GM23248 (cell line): ENCODE data around the gene SLFN13. TPM values are rescaled to one million over a fixed set of nuclear protein-coding genes. Genes with fewer than 3 reads are reported as not detected.

ENCODE experiments used
- DNase-seq: peaks from one replicate; pipeline ENCODE4 v3.0.0-alpha.2; 2015
- H2AFZ ChIP-seq: fragments of 200-600 bp; sonication (generic); 2 replicates; pipeline ENCODE4 v1.6.1; 2016; ENCODE audit warnings: antibody characterized with exemption
- H3F3A ChIP-seq: fragments of 200-600 bp; sonication (generic); 2 replicates; pipeline ENCODE4 v1.6.1; 2016; ENCODE audit warnings: mild to moderate bottlenecking, antibody characterized with exemption, mixed run types; ENCODE audit not compliant: insufficient read depth
- H3K27ac ChIP-seq: fragments of 200-600 bp; sonication (generic); 2 replicates; pipeline ENCODE4 v1.5.1; 2016; ENCODE audit warnings: mild to moderate bottlenecking
- H3K27me3 ChIP-seq: fragments of 200-600 bp; sonication (generic); replicated peaks from 2 replicates; pipeline ENCODE4 v1.6.1; 2016; ENCODE audit warnings: mild to moderate bottlenecking; ENCODE audit not compliant: insufficient read depth
- H3K36me3 ChIP-seq: fragments of 200-600 bp; sonication (generic); 2 replicates; pipeline ENCODE4 v1.6.1; 2016; ENCODE audit warnings: low read depth, mild to moderate bottlenecking
- H3K4me1 ChIP-seq: fragments of 200-600 bp; sonication (generic); 2 replicates; pipeline ENCODE4 v1.6.1; 2016; ENCODE audit warnings: mild to moderate bottlenecking; ENCODE audit not compliant: insufficient read depth
- H3K4me2 ChIP-seq: fragments of 200-600 bp; sonication (generic); one replicate; pipeline ENCODE4 v1.6.1; 2016; ENCODE audit warnings: mild to moderate bottlenecking; ENCODE audit not compliant: unreplicated experiment
- H3K4me3 ChIP-seq: fragments of 200-600 bp; sonication (generic); 2 replicates; pipeline ENCODE4 v1.5.1; 2016; ENCODE audit warnings: mild to moderate bottlenecking
- H3K79me2 ChIP-seq: fragments of 200-600 bp; sonication (generic); 2 replicates; pipeline ENCODE4 v1.6.1; 2016; ENCODE audit warnings: mild to moderate bottlenecking; ENCODE audit not compliant: insufficient read depth
- H3K9ac ChIP-seq: fragments of 200-600 bp; sonication (generic); 2 replicates; pipeline ENCODE4 v1.6.1; 2016; ENCODE audit warnings: mild to moderate bottlenecking
- H3K9me2 ChIP-seq: fragments of 200-600 bp; sonication (generic); 2 replicates; pipeline ENCODE4 v1.6.1; 2016; ENCODE audit warnings: mixed run types, mild to moderate bottlenecking, moderate library complexity; ENCODE audit not compliant: insufficient read depth
- H3K9me3 ChIP-seq: fragments of 200-600 bp; sonication (generic); one replicate; pipeline ENCODE4 v1.6.1; 2017; ENCODE audit warnings: low read depth
- H4K20me1 ChIP-seq: fragments of 200-600 bp; sonication (generic); 2 replicates; pipeline ENCODE4 v1.6.0; 2016; ENCODE audit not compliant: insufficient read depth
- EZH2 ChIP-seq: fragments of 200-600 bp; sonication (generic); IDR thresholded peaks from 2 replicates; pipeline ENCODE4 v1.6.1; 2018; ENCODE audit warnings: antibody characterized with exemption, mild to moderate bottlenecking; ENCODE audit not compliant: insufficient read depth, poor library complexity, severe bottlenecking
- EZH2phosphoT487 ChIP-seq: fragments of 200-600 bp; sonication (generic); IDR thresholded peaks from 2 replicates; pipeline ENCODE4 v1.6.1; 2018; ENCODE audit warnings: antibody characterized with exemption, moderate library complexity, mild to moderate bottlenecking, low read depth; ENCODE audit not compliant: insufficient read depth
- WGBS, 2 experiments: methylation state at CpG; one replicate each; pipeline ENCODE4 v1.1.6; 2015 to 2017; ENCODE audit warnings: low lambda C conversion rate in 2 of 2, low coverage in 1 of 2; ENCODE audit errors: missing lambda C conversion rate in 2 of 2; 5-methylcytosine and 5-hydroxymethylcytosine counted together
- in situ Hi-C: fragments of 300-500 bp; cut with MboI; formaldehyde crosslinking; loops from 2 replicates; pipeline ENCODE4 v1.15.0; 2020
- polyA plus RNA-seq: library from polyadenylated mRNA; unstranded; fragments of >200 nt; fragmentation: Nextera tagmentation; extraction: Ambion mirVana; gene quantifications from 2 replicates; pipeline ENCODE4 v1.2.1, GENCODE V29; 2016
- small RNA-seq: library from RNA; depleted of rRNA; stranded (forward); fragments of <200 nt; gene quantifications from one replicate; pipeline ENCODE3, GENCODE V24; 2014; ENCODE audit warnings: low read depth, low replicate concordance
- total RNA-seq: library from RNA; depleted of rRNA; stranded (reverse); fragments of >200 nt; shearing (Covaris generic); gene quantifications from 2 replicates; pipeline ENCODE4 v1.2.3, GENCODE V29; 2014; rRNA removed

The SLFN13 gene
- total and polyA plus RNA-seq, 2 experiments from 2014 or later, result 1.6 to 4.8 TPM

GRCh38 chr17:35390156-35390555, 58.4 kb downstream of the SLFN13 start:
- in situ Hi-C loops, result no loop called here
- TF ChIP-seq EZH2phosphoT487, result no peak
- TF ChIP-seq EZH2, result no peak
- H3K27me3 ChIP-seq, result no peaks in the 10 kb centered on the region
- H3K4me1 ChIP-seq, result no peaks in the 10 kb centered on the region
- no peaks in the 10 kb centered on the region for H3K79me2 ChIP-seq
- 62 to 67% methylated on average over 2 of the region's 2 CpGs for WGBS, 2 experiments
- no peaks in the 10 kb centered on the region for H3K9me3 ChIP-seq
- DNase-seq, result no peak
- no peak overlapping the region for H3K4me2 ChIP-seq
- no peak overlapping the region for H3K4me3 ChIP-seq
- no peak overlapping the region for H3K27ac ChIP-seq
- H3K9me2 ChIP-seq, result no peaks in the 10 kb centered on the region
- no peak overlapping the region for H3K9ac ChIP-seq
- H3F3A ChIP-seq, result no peaks in the 10 kb centered on the region
- no peak overlapping the region for H2AFZ ChIP-seq
- no peaks in the 10 kb centered on the region; the same call in 1 of the 2 replicates for H3K36me3 ChIP-seq
- H4K20me1 ChIP-seq, result no peaks in the 10 kb centered on the region

DNA sequence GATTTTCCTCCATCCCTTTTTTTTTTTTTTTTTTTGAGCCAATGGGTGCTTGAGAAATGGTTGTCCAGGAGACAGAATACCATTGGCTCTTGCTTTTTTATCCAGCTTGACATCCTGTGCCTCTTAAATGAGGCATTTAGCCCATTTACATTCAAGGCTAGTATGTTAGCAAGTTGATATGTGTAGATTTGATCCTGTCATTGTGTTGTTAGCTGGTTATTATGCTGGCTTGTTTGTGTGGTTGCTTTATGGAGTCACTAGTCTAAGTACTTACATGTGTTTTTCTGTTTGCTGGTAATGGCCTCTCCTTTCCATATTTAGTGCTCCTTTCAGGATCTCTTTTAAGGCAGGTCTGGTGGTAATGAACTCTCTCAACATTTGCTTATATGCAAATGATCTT, 61.1 kb downstream of the SLFN13 start:
- in situ Hi-C loops, result no loop called here
- no peaks in the 10 kb centered on the region for H4K20me1 ChIP-seq
- H3K4me3 ChIP-seq, result no peak overlapping the region
- no peak overlapping the region for H3K27ac ChIP-seq
- H3K4me2 ChIP-seq, result no peak overlapping the region
- no peaks in the 10 kb centered on the region for H3K27me3 ChIP-seq
- TF ChIP-seq EZH2, result no peak
- TF ChIP-seq EZH2phosphoT487, result no peak
- no peaks in the 10 kb centered on the region for H3K9me3 ChIP-seq
- H2AFZ ChIP-seq, result no peak overlapping the region
- H3K79me2 ChIP-seq, result no peaks in the 10 kb centered on the region
- no peaks in the 10 kb centered on the region for H3K9me2 ChIP-seq
- H3K36me3 ChIP-seq, result no peaks in the 10 kb centered on the region
- no peak for DNase-seq
- H3K4me1 ChIP-seq, result no peaks in the 10 kb centered on the region
- no peaks in the 10 kb centered on the region for H3F3A ChIP-seq
- no peak overlapping the region for H3K9ac ChIP-seq

Small RNA genes within 50 kb of the gene (small RNA-seq; reads per million reads assigned to genes)
- not detected for gene AC060766.5

Other genes with a start within 250 kb of the SLFN13 start
- gene SLFN5, start 205.7 kb downstream of the SLFN13 start, total RNA-seq, result 57.3 and 72.7 TPM in 2 replicates
- gene SLFN5, start 205.7 kb downstream of the SLFN13 start, polyA plus RNA-seq, result 33.4 and 33.9 TPM in 2 replicates
- 49.3 and 59.7 TPM in 2 replicates for gene SLFN11, start 75.1 kb downstream of the SLFN13 start, total RNA-seq
- 32.8 and 34.1 TPM in 2 replicates for gene SLFN11, start 75.1 kb downstream of the SLFN13 start, polyA plus RNA-seq
- gene SLFN12, start 16.3 kb downstream of the SLFN13 start, total RNA-seq, result 32.0 and 41.2 TPM in 2 replicates
- 15.1 and 15.9 TPM in 2 replicates for gene SLFN12, start 16.3 kb downstream of the SLFN13 start, polyA plus RNA-seq
- gene SLFN12L, start 88.9 kb upstream of the SLFN13 start, total RNA-seq, result 0.11 TPM in 1 of 2 replicates, not detected in the other
- not detected in 2 replicates for gene SLFN12L, start 88.9 kb upstream of the SLFN13 start, polyA plus RNA-seq
- not detected in 2 replicates for gene SLFN14, start 112.1 kb upstream of the SLFN13 start, total RNA-seq
- not detected in 2 replicates for gene SLFN14, start 112.1 kb upstream of the SLFN13 start, polyA plus RNA-seq
- 7.9 and 10.1 TPM in 2 replicates for gene PEX12, start 129.8 kb upstream of the SLFN13 start, total RNA-seq
- gene PEX12, start 129.8 kb upstream of the SLFN13 start, polyA plus RNA-seq, result 6.3 and 6.7 TPM in 2 replicates
- 67.3 and 72.4 TPM in 2 replicates for gene AP2B1, start 138.6 kb upstream of the SLFN13 start, total RNA-seq
- 85.9 and 92.6 TPM in 2 replicates for gene AP2B1, start 138.6 kb upstream of the SLFN13 start, polyA plus RNA-seq